Astrocyte (in vitro differentiated cells and primary cell): ENCODE measurements around the gene KRTAP9-8. TPM values are rescaled to one million over a fixed set of nuclear protein-coding genes. Genes with fewer than 3 reads are reported as not detected.
"Not testable (repeated sequence)": the region's sequence is repeated elsewhere in the genome, so short reads cannot be mapped to it uniquely, and the experiment has no call there.

ENCODE experiments used
- DNase-seq: peaks from one replicate; pipeline ENCODE4 v3.0.0-alpha.2; 2010; ENCODE audit warnings: low read depth
- FAIRE-seq: peaks from 2 replicates; lab custom pipeline; 2011; peaks lifted over from hg19 to GRCh38; lab: Jason Lieb, UNC
- H2AFZ ChIP-seq: 2 replicates; pipeline ENCODE4 v1.6.0; 2012; ENCODE audit warnings: low read depth, low read length, inconsistent platforms
- H3K27ac ChIP-seq: 2 replicates; pipeline ENCODE4 v1.5.1; 2011; ENCODE audit warnings: low read depth, low read length, inconsistent platforms
- H3K27me3 ChIP-seq: 2 replicates; pipeline ENCODE4 v1.6.0; 2011; ENCODE audit warnings: low read length, inconsistent platforms; ENCODE audit not compliant: insufficient read depth
- H3K36me3 ChIP-seq: 2 replicates; pipeline ENCODE4 v1.5.1; 2011; ENCODE audit warnings: low read length, inconsistent platforms; ENCODE audit not compliant: insufficient read depth
- H3K4me1 ChIP-seq: 2 replicates; pipeline ENCODE4 v1.5.1; 2011; ENCODE audit warnings: low read length, inconsistent platforms; ENCODE audit not compliant: insufficient read depth
- H3K4me2 ChIP-seq: 2 replicates; pipeline ENCODE4 v1.6.0; 2012; ENCODE audit warnings: low read length, inconsistent platforms
- H3K4me3 ChIP-seq: 2 replicates; pipeline ENCODE4 v1.5.1; 2011; ENCODE audit warnings: low read depth, mild to moderate bottlenecking, low read length, inconsistent platforms; ENCODE audit not compliant: insufficient read depth
- H3K79me2 ChIP-seq: 2 replicates; pipeline ENCODE4 v1.6.0; 2012; ENCODE audit warnings: mild to moderate bottlenecking, low read length, inconsistent platforms; ENCODE audit not compliant: insufficient read depth
- H3K9ac ChIP-seq: 2 replicates; pipeline ENCODE4 v1.6.0; 2012; ENCODE audit warnings: mild to moderate bottlenecking, low read length, inconsistent platforms
- H3K9me3 ChIP-seq: 2 replicates; pipeline ENCODE4 v1.5.1; 2012; ENCODE audit warnings: low read depth, mild to moderate bottlenecking, low read length, inconsistent platforms; ENCODE audit not compliant: insufficient read depth
- H4K20me1 ChIP-seq: 2 replicates; pipeline ENCODE4 v1.6.0; 2012; ENCODE audit warnings: low read length, inconsistent platforms; ENCODE audit not compliant: insufficient read depth
- H3K27ac Mint-ChIP-seq: one replicate; pipeline ENCODE4 v1.8.0; 2021; ENCODE audit warnings: mild to moderate bottlenecking, mixed read lengths; ENCODE audit not compliant: unreplicated experiment
- H3K27me3 Mint-ChIP-seq: one replicate; pipeline ENCODE4 v1.8.0; 2021; ENCODE audit warnings: low read depth, mixed read lengths; ENCODE audit not compliant: unreplicated experiment
- H3K36me3 Mint-ChIP-seq: one replicate; pipeline ENCODE4 v1.8.0; 2021; ENCODE audit warnings: low read depth, mixed read lengths; ENCODE audit not compliant: unreplicated experiment
- H3K4me1 Mint-ChIP-seq: one replicate; pipeline ENCODE4 v1.8.0; 2021; ENCODE audit warnings: low read depth, mixed read lengths; ENCODE audit not compliant: unreplicated experiment
- H3K4me3 Mint-ChIP-seq: one replicate; pipeline ENCODE4 v1.8.0; 2021; ENCODE audit warnings: mild to moderate bottlenecking, moderate library complexity, mixed read lengths; ENCODE audit not compliant: unreplicated experiment
- H3K9me3 Mint-ChIP-seq: one replicate; pipeline ENCODE4 v1.8.0; 2021; ENCODE audit warnings: mild to moderate bottlenecking, mixed read lengths; ENCODE audit not compliant: unreplicated experiment
- EZH2 ChIP-seq: IDR thresholded peaks from 2 replicates; pipeline ENCODE4 v1.6.1; 2012; ENCODE audit warnings: mild to moderate bottlenecking, low read length, inconsistent platforms; ENCODE audit not compliant: insufficient read depth
- total RNA-seq: library from RNA; stranded (reverse); gene quantifications from 2 replicates; pipeline ENCODE4 v1.2.1, GENCODE V29; 2021
- TF ChIP-seq, protein P1 (sequence below): IDR thresholded peaks from 2 replicates; pipeline ENCODE4 v1.5.1; 2011; ENCODE audit warnings: low read depth, mild to moderate bottlenecking, inconsistent platforms, low read length, moderate library complexity; ENCODE audit not compliant: insufficient read depth

Gene KRTAP9-8
- total RNA-seq, 1 donor from 2014 or later: not detected

DNA sequence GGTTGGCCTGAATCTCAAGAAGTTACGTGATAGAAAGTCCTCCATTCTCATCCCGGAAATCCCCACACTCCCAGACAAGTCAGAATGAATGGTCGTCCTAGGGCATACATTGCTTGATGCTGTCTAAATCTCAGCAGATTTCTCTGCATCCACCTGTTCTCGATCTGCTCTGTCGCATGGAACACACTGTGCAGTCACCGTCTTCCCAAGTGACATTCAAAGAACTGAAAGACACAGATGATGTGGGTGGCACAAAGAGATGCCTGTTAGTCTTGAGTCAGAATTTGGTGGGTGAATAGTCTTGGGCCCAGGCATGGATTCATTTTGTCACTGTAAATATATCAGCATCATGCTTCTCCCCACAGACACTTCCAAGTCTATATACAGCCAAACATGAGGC, 6.1 kb upstream of the KRTAP9-8 start:
- Histone ChIP-seq H3K9me3 (no peaks in the 10 kb centered on the region), H3K4me1 (no peaks in the 10 kb centered on the region), H3K27me3 (peaks cover 8% of the 10 kb centered on the region), H3K36me3 (no peaks in the 10 kb centered on the region), H3K79me2 (no peaks in the 10 kb centered on the region), H2AFZ (no peak overlapping the region), H4K20me1 (no peaks in the 10 kb centered on the region), H3K9ac (no peak overlapping the region), H3K4me3 (no peak overlapping the region), H3K27ac (no peak overlapping the region), H3K4me2 (no peak overlapping the region)
- Mint-ChIP-seq H3K4me1 (no peaks in the 10 kb centered on the region), H3K36me3 (no peaks in the 10 kb centered on the region), H3K27me3 (peaks cover 22% of the 10 kb centered on the region), H3K9me3 (peaks cover 2% of the 10 kb centered on the region), H3K27ac (no peak overlapping the region), H3K4me3 (no peak overlapping the region)
- FAIRE-seq (no peak), DNase-seq (no peak)
- TF ChIP-seq EZH2: no peak
- TF ChIP-seq, protein P1, sequence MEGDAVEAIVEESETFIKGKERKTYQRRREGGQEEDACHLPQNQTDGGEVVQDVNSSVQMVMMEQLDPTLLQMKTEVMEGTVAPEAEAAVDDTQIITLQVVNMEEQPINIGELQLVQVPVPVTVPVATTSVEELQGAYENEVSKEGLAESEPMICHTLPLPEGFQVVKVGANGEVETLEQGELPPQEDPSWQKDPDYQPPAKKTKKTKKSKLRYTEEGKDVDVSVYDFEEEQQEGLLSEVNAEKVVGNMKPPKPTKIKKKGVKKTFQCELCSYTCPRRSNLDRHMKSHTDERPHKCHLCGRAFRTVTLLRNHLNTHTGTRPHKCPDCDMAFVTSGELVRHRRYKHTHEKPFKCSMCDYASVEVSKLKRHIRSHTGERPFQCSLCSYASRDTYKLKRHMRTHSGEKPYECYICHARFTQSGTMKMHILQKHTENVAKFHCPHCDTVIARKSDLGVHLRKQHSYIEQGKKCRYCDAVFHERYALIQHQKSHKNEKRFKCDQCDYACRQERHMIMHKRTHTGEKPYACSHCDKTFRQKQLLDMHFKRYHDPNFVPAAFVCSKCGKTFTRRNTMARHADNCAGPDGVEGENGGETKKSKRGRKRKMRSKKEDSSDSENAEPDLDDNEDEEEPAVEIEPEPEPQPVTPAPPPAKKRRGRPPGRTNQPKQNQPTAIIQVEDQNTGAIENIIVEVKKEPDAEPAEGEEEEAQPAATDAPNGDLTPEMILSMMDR: no peak

DNA sequence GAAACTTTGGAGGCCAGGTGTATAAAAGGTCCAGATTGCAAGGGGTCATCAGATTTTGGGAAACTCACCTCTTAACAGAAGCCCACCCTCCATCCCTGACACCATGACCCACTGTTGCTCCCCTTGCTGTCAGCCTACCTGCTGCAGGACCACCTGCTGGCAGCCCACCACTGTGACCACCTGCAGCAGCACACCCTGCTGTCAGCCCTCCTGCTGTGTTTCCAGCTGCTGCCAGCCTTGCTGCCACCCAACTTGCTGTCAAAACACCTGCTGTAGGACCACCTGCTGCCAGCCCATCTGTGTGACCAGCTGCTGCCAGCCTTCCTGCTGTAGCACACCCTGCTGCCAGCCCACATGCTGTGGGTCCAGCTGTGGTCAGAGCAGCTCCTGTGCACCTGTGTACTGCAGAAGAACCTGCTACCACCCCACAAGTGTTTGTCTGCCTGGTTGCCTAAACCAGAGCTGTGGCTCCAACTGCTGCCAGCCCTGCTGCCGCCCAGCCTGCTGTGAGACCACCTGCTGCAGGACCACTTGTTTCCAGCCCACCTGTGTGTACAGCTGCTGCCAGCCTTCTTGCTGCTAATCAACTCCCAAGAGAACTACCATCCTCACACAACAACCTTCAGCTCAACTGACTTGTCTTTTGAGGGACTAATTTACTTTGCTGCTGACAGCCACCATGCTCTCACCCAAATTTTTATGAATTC, 5.2 kb upstream of the KRTAP9-8 start, which contains the start of gene KRTAP9-3:
Gene KRTAP9-3 (plus strand): TSS at position 51 of the 707 bp plus-strand sequence. CDS start 53 bp downstream, at position 104.
- H3K9ac ChIP-seq, FAIRE-seq, H3K27me3 ChIP-seq, H3K4me1 ChIP-seq, H3K36me3 Mint-ChIP-seq, H3K79me2 ChIP-seq, H3K4me3 Mint-ChIP-seq, DNase-seq, H4K20me1 ChIP-seq, H3K4me3 ChIP-seq, H3K9me3 Mint-ChIP-seq, H3K27ac ChIP-seq, H3K36me3 ChIP-seq, H3K27ac Mint-ChIP-seq, H3K4me1 Mint-ChIP-seq, H3K4me2 ChIP-seq, H2AFZ ChIP-seq, H3K9me3 ChIP-seq: not testable (repeated sequence)
- H3K27me3 Mint-ChIP-seq: peaks cover 27% of the 10 kb centered on the region

DNA sequence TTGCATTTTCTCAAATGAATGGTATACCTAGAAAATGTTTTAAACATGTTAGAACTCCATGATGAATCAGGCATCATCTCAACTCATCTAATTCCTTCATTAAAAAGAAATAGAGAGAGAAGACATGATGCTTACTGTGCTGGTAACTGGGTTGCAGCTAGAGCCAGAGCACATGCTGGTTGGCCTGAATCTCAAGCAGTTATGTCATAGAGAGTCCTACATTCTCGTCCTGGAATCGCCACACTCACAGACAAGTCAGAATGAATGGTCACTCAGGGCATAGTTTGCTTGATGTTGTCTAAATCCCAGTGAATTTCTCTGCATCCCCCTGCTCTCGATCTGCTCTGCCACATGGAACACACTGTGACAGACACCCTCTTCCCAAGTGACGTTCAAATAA, 683 bp upstream of the KRTAP9-8 start:
- H3K9me3 Mint-ChIP-seq: not testable (repeated sequence)

DNA sequence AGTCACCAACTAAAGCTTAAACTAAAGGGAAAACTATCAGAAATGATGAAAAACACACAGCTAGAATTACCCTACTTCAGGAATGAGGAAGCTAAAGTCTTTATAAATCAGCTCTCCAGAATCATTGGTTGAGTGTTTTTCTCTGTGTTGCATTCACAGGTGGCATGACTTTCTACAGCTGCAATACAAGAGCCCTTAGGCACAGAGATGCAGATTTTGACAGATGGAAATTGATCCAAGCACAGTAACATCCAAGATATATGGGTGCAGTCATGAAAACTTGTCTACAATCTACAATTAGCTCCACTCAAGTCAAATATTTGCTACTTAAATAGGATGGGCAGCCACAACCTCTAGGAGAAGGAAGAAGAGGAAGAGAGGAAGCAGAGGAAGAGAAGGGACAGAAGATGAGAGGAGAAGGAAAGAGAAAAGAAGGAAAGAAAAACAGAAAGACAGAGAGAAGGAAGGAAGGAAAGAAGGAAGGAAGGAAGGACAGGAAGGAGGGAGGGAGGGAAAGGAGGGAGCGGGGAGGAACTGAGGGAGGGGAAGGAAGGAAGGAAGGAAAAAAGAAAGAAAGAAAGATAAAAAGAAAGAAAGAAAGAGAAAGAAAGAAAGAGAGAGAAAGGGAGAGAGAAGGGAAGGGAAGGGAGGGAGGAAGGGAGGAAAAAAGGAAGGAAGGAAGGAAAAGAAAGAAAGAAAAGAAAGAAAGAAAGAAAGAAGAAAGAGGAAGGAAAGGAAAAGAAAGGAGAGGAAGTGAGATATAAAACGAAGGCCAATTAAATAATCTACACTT, 9.4 kb downstream of the KRTAP9-8 start:
- H3K36me3 ChIP-seq, H3K9me3 Mint-ChIP-seq, H3K27ac ChIP-seq, H3K79me2 ChIP-seq, DNase-seq, H3K4me1 Mint-ChIP-seq, H3K27me3 ChIP-seq, H2AFZ ChIP-seq, FAIRE-seq, H3K36me3 Mint-ChIP-seq, H3K4me3 Mint-ChIP-seq, H3K4me1 ChIP-seq, H3K4me2 ChIP-seq, H4K20me1 ChIP-seq, H3K4me3 ChIP-seq, H3K9ac ChIP-seq, H3K9me3 ChIP-seq, H3K27ac Mint-ChIP-seq: not testable (repeated sequence)
- H3K27me3 Mint-ChIP-seq: peaks cover 35% of the 10 kb centered on the region

More for the DNA sequence above, 683 bp upstream of the KRTAP9-8 start:
- H4K20me1 ChIP-seq, H3K4me3 Mint-ChIP-seq, H3K4me1 ChIP-seq, H3K9me3 ChIP-seq, H3K36me3 Mint-ChIP-seq, H3K27me3 ChIP-seq, H2AFZ ChIP-seq, H3K9ac ChIP-seq, H3K27ac Mint-ChIP-seq, H3K27ac ChIP-seq, H3K36me3 ChIP-seq, H3K79me2 ChIP-seq, H3K4me1 Mint-ChIP-seq, H3K4me2 ChIP-seq, FAIRE-seq, H3K4me3 ChIP-seq, DNase-seq: not testable (repeated sequence)
- H3K27me3 Mint-ChIP-seq: peaks cover 24% of the 10 kb centered on the region

GRCh38 chr17:41249637-41250240, 11.9 kb downstream of the KRTAP9-8 start, which contains the start of gene KRTAP9-4:
Gene KRTAP9-4, plus strand, starts transcription at chr17:41249687. Its CDS starts 34 bp downstream, at chr17:41249721.
- not testable (repeated sequence) for H3K9me3 ChIP-seq, H3K4me3 Mint-ChIP-seq, H2AFZ ChIP-seq, H3K36me3 ChIP-seq, H3K4me1 ChIP-seq, FAIRE-seq, H3K79me2 ChIP-seq, H3K27ac Mint-ChIP-seq, H3K9me3 Mint-ChIP-seq, H3K9ac ChIP-seq, H4K20me1 ChIP-seq, H3K4me1 Mint-ChIP-seq, H3K4me3 ChIP-seq, H3K27ac ChIP-seq, DNase-seq, H3K36me3 Mint-ChIP-seq, H3K4me2 ChIP-seq, H3K27me3 ChIP-seq
- H3K27me3 Mint-ChIP-seq: peaks cover 39% of the 10 kb centered on the region
